ENCODE data around the gene CCDC13. TPM values are rescaled to one million over a fixed set of nuclear protein-coding genes. Genes with fewer than 3 reads are reported as not detected.

CCDC13 gene
- total and polyA plus RNA-seq, 2 of the 13 experiments (the other 11 are each of a cell fraction or from before 2014, with no cell fraction given) = 0.22 to 0.51 TPM

GRCh38 chr3:42749753-42750231 is 23.3 kb downstream of the CCDC13 start (continued):
- TF ChIP-seq ZNF274 (CRISPR knock-in tag; IDR thresholded peaks at IDR 0.05) = no peak
- no peak for TF ChIP-seq RELA (CRISPR knock-in tag; IDR thresholded peaks at IDR 0.05)
- TF ChIP-seq ZNF460 (CRISPR knock-in tag; IDR thresholded peaks at IDR 0.05; ENCODE audit: borderline replicate concordance) = no peak
- no peak for TF ChIP-seq NFIB (CRISPR knock-in tag; IDR thresholded peaks at IDR 0.05; ENCODE audit: borderline replicate concordance)
- no peak for TF ChIP-seq TOE1 (CRISPR knock-in tag; IDR thresholded peaks at IDR 0.05)
- no peak for TF ChIP-seq PAX8 (CRISPR knock-in tag; IDR thresholded peaks at IDR 0.05; ENCODE audit: borderline replicate concordance)
- TF ChIP-seq ZFX (CRISPR knock-in tag; IDR thresholded peaks at IDR 0.05; ENCODE audit: low read depth) = peak; percentile 63; the same call in 1 of the 2 replicates
- TF ChIP-seq, protein P1, sequence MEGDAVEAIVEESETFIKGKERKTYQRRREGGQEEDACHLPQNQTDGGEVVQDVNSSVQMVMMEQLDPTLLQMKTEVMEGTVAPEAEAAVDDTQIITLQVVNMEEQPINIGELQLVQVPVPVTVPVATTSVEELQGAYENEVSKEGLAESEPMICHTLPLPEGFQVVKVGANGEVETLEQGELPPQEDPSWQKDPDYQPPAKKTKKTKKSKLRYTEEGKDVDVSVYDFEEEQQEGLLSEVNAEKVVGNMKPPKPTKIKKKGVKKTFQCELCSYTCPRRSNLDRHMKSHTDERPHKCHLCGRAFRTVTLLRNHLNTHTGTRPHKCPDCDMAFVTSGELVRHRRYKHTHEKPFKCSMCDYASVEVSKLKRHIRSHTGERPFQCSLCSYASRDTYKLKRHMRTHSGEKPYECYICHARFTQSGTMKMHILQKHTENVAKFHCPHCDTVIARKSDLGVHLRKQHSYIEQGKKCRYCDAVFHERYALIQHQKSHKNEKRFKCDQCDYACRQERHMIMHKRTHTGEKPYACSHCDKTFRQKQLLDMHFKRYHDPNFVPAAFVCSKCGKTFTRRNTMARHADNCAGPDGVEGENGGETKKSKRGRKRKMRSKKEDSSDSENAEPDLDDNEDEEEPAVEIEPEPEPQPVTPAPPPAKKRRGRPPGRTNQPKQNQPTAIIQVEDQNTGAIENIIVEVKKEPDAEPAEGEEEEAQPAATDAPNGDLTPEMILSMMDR (CRISPR knock-in tag; IDR thresholded peaks at IDR 0.05) = peak; percentile 64
- 0 out of 2 replicates have a peak, but pooled peaks have one; percentile 32 for TF ChIP-seq YEATS4 (CRISPR knock-in tag; IDR thresholded peaks at IDR 0.05; ENCODE audit: borderline replicate concordance)
- TF ChIP-seq XRCC5 (optimal IDR thresholded peaks at IDR 0.05; ENCODE audit: low read length) = peak; percentile 45
- TF ChIP-seq, protein P2, sequence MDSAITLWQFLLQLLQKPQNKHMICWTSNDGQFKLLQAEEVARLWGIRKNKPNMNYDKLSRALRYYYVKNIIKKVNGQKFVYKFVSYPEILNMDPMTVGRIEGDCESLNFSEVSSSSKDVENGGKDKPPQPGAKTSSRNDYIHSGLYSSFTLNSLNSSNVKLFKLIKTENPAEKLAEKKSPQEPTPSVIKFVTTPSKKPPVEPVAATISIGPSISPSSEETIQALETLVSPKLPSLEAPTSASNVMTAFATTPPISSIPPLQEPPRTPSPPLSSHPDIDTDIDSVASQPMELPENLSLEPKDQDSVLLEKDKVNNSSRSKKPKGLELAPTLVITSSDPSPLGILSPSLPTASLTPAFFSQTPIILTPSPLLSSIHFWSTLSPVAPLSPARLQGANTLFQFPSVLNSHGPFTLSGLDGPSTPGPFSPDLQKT (CRISPR knock-in tag; IDR thresholded peaks at IDR 0.05; ENCODE audit: borderline replicate concordance) = no peak
- peak; percentile 71 for TF ChIP-seq STAG1 (CRISPR knock-in tag; IDR thresholded peaks at IDR 0.05)
- TF ChIP-seq SMC3 (IDR thresholded peaks at IDR 0.05; ENCODE audit: low read length) = 0 out of 2 replicates have a peak, but pooled peaks have one; percentile 15
- TF ChIP-seq, protein P3, sequence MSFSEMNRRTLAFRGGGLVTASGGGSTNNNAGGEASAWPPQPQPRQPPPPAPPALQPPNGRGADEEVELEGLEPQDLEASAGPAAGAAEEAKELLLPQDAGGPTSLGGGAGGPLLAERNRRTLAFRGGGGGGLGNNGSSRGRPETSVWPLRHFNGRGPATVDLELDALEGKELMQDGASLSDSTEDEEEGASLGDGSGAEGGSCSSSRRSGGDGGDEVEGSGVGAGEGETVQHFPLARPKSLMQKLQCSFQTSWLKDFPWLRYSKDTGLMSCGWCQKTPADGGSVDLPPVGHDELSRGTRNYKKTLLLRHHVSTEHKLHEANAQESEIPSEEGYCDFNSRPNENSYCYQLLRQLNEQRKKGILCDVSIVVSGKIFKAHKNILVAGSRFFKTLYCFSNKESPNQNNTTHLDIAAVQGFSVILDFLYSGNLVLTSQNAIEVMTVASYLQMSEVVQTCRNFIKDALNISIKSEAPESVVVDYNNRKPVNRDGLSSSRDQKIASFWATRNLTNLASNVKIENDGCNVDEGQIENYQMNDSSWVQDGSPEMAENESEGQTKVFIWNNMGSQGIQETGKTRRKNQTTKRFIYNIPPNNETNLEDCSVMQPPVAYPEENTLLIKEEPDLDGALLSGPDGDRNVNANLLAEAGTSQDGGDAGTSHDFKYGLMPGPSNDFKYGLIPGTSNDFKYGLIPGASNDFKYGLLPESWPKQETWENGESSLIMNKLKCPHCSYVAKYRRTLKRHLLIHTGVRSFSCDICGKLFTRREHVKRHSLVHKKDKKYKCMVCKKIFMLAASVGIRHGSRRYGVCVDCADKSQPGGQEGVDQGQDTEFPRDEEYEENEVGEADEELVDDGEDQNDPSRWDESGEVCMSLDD (CRISPR knock-in tag; IDR thresholded peaks at IDR 0.05; ENCODE audit: borderline replicate concordance) = 0 out of 2 replicates have a peak, but pooled peaks have one; percentile 27
- TF ChIP-seq TEAD3 (CRISPR knock-in tag; optimal IDR thresholded peaks at IDR 0.05; ENCODE audit: borderline replicate concordance) = peak; percentile 55
- no peak for TF ChIP-seq ZBTB21 (CRISPR knock-in tag; IDR thresholded peaks at IDR 0.05)
- TF ChIP-seq PITX1 (CRISPR knock-in tag; IDR thresholded peaks at IDR 0.05) = peak; percentile 45; the same call in 1 of the 2 replicates
- peak; percentile 49 for TF ChIP-seq RAD21 (CRISPR knock-in tag; IDR thresholded peaks at IDR 0.05)

Data from HepG2 (cell line).